ENCODE measurements around the gene ESR1. TPM values are rescaled to one million over a fixed set of nuclear protein-coding genes. Genes with fewer than 3 reads are reported as not detected.

ESR1 gene
- total and polyA plus RNA-seq, 2 donors (not counting 3 experiments of a cell fraction or from before 2014, with no cell fraction given) = 0.01 TPM; not detected in 1

GRCh38 chr6:152059909-152060308 lies 252.4 kb downstream of the ESR1 start:
- no peak overlapping the region for H3K27ac ChIP-seq (ENCODE audit: insufficient read depth, low read depth, low read length)
- H3K9me1 ChIP-seq (replicated peaks; ENCODE audit: control insufficient read depth, extremely low read depth, insufficient read depth, low read length) = no peaks in the 10 kb centered on the region
- H4K20me1 ChIP-seq (replicated peaks; ENCODE audit: control insufficient read depth, extremely low read depth, insufficient read depth, low read length) = no peaks in the 10 kb centered on the region
- BruUV-seq (replicated peaks) = no TSS peak
- FAIRE-seq (no peak), DNase-seq (ENCODE audit: low read depth, low spot score) (no peak)
- ChIA-PET CTCF (no interaction called here), POLR2A (no interaction called here)
- H3K4me1 ChIP-seq (ENCODE audit: control insufficient read depth, extremely low read depth, insufficient read depth, low read length) = no peaks in the 10 kb centered on the region
- peaks cover 0 to 3% of the 10 kb centered on the region in 2 experiments for H3K27me3 ChIP-seq (ENCODE audit: control insufficient read depth in 2 of 2, insufficient read depth in 2 of 2, low read length in 2 of 2)
- dilution Hi-C loops (cut with MboI; ENCODE audit: extremely low pct_ligation_motif_present, low sequenced_read_pairs) (no loop called here), intact Hi-C loops (cut with micrococcal nuclease) (no loop called here)
- no peak overlapping the region for H2AFZ ChIP-seq (ENCODE audit: low read depth, low read length)
- no peaks in the 10 kb centered on the region for H3K9me3 ChIP-seq (replicated peaks; ENCODE audit: control insufficient read depth, insufficient read depth, low read length)
- no peaks in the 10 kb centered on the region for H3K36me3 ChIP-seq (ENCODE audit: control insufficient read depth in 2 of 2, extremely low read depth in 1 of 2, insufficient read depth in 2 of 2, low read length in 2 of 2)
- H3K79me2 ChIP-seq (ENCODE audit: control insufficient read depth, insufficient read depth, low read length) = no peaks in the 10 kb centered on the region
- no peak overlapping the region for H3K9ac ChIP-seq (replicated peaks; ENCODE audit: extremely low read depth, insufficient read depth, low read length)
- no peak overlapping the region for H3K4me2 ChIP-seq (ENCODE audit: insufficient read depth, low read length)
- no peak overlapping the region for H3K4me3 ChIP-seq (replicated peaks in 1 of 3; ENCODE audit: insufficient read depth in 1 of 3, low read depth in 1 of 3, low read length in 3 of 3)
- TF ChIP-seq CTCF (IDR thresholded peaks at IDR 0.05; ENCODE audit: extremely low read depth in 1 of 2, insufficient read depth in 1 of 2, low read depth in 1 of 2, low read length in 2 of 2) = no peak
- TF ChIP-seq GATA2 (IDR thresholded peaks at IDR 0.05; ENCODE audit: insufficient read depth, insufficient read length, low read depth, low read length) = no peak
- TF ChIP-seq MAX (IDR thresholded peaks at IDR 0.05; ENCODE audit: insufficient read depth, insufficient read length) = no peak
- TF ChIP-seq JUN (IDR thresholded peaks at IDR 0.05; ENCODE audit: borderline replicate concordance, insufficient read depth, insufficient read length, low read depth) = no peak
- no peak for TF ChIP-seq EZH2 (IDR thresholded peaks at IDR 0.05; ENCODE audit: borderline replicate concordance, low read depth, low read length, severe bottlenecking)
- no peak for TF ChIP-seq POLR2A (IDR thresholded peaks at IDR 0.05; ENCODE audit: low read depth, low read length)
- TF ChIP-seq MYC (IDR thresholded peaks at IDR 0.05; ENCODE audit: low read depth, low read length) = no peak
- TF ChIP-seq FOS (IDR thresholded peaks at IDR 0.05; ENCODE audit: borderline replicate concordance, insufficient read depth, low read length) = no peak
- TF ChIP-seq POLR2AphosphoS5 (IDR thresholded peaks at IDR 0.05; ENCODE audit: insufficient read depth, low read depth, low read length) = no peak
